Stomach (tissue), 4 donors: ENCODE results near the gene IGSF8.

Source experiments
- CTCF ChIP-seq, 7 experiments: fragments of 450-650 bp in 4 of 7; fragments of 200-600 bp in 3 of 7; sonication (generic) in 3 of 7; IDR thresholded peaks; one replicate each; pipeline ENCODE4 v1.5.1; 2016 to 2019; ENCODE audit warnings: antibody characterized with exemption in 7 of 7, control low read depth in 2 of 7, mild to moderate bottlenecking in 1 of 7
- POLR2A ChIP-seq, 4 donors: fragments of 450-650 bp; IDR thresholded peaks; one replicate each; pipeline ENCODE4 v1.6.1; 2016; ENCODE audit warnings: antibody characterized with exemption in 4 of 4, control low read depth in 2 of 4, mild to moderate bottlenecking in 1 of 4, moderate library complexity in 1 of 4
- POLR2AphosphoS5 ChIP-seq, 3 donors: sonication (generic); formaldehyde crosslinking; IDR thresholded peaks; one replicate each; pipeline ENCODE4 v1.6.1; 2016; ENCODE audit warnings: antibody characterized with exemption in 3 of 3

GRCh38 chr1:160076295-160076694, 22.1 kb downstream of the IGSF8 start:
- no peak for TF ChIP-seq POLR2AphosphoS5 (IDR thresholded peaks at IDR 0.05)
- no peak for TF ChIP-seq CTCF (IDR thresholded peaks at IDR 0.05)
- TF ChIP-seq POLR2A (IDR thresholded peaks at IDR 0.05): no peak
